Erythroblast (primary cell): ENCODE results near the gene AUP1.

Experiments
- DNase-seq, 2 experiments: peaks; one replicate each; lab custom pipeline; 2025; lab: John Stamatoyannopoulos, UW
- GATA1 ChIP-seq: IDR thresholded peaks from 2 replicates; pipeline ENCODE4 v1.6.1; 2011; ENCODE audit warnings: low read depth, mild to moderate bottlenecking, control low read depth, low read length, moderate library complexity
- POLR2A ChIP-seq: IDR thresholded peaks from 2 replicates; pipeline ENCODE4 v1.6.1; 2011; ENCODE audit warnings: mild to moderate bottlenecking, low read length

Gene AUP1

DNA sequence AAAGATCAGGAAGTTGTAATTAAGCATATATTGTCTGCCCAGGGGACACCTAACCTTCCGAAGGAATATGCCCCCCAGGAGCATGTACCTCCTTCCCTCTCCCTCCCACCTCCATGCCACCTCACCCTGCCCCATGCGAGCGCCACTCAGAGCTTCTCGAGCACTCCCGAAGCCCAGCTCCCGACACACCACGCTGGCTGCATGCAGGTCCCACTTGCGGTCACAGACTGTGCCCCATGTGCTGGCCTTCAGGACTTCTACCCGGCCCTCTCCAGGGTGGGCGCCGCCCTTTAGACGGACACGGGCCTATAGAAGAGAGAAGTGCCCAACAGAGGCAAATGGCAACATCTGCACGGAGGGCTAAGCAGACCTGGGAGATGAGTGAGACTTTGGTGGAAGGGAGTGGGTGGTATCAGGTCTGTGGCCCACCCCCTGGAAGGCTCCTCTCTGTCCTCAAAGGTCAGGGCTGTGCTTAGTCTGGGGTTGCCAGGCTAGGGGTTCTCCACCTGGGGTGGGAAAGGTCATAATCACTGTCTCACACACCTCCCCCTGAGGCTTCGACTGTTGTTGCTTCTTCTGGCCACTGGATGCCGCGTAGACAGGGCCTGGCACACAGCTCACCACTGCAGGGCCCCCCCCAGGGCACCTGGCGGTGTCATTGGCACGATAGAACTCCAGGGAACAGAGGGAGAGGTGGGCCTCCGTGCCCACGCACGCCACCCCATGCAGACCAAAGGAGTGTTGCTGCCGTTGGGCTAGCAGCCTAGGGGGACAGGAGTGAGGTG lies 6.9 kb upstream of the AUP1 start:
- no peak for TF ChIP-seq POLR2A
- TF ChIP-seq GATA1: no peak

DNA sequence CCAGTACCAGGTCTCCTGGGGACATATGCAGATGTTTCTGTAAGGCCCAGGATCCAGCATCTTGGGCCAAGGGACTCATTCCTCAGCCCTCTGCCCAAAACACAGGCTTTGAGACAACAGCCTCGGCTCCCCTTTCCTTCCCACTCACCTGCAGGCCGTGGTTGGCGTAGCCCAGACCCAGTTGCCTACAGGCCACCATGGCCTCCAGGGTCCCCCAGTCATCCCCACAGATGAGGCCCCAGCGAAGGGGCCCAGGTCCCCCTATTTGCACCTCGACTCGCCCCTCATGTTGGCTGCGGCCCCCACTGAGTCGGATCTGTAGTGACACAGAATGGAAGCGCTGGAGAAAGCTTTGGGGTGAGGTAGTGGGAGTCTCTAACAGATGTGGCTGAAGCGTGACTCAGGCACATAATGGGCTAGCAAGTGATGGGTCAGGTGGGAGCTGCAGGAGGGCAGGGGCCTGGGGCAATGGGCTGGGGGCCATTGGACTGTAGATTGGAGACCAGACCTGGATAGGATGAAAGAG lies 6.0 kb upstream of the AUP1 start:
- TF ChIP-seq GATA1 (no peak), POLR2A (no peak)
- DNase-seq: no peak

More for the DNA sequence above, 6.9 kb upstream of the AUP1 start:
- DNase-seq: no peak

DNA sequence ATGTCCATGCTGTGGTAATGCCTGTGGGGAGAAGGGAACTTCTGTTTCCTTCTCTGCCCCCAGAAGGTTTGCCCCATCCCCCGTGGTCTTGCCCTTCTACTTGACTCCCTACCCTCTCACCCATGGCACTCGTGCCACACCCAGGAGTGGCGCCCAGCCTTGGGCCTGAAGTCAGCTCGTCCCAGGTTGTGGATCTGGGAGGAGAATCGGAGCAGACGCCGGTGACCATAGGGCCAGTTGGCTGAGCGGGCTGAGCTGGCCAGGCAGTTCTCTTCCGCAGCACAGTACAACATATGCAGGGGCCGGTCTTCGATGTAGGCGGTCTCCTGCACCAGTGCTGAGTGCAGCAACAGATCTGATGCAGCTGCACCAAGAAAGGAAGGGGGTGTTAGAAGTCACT lies 4.9 kb upstream of the AUP1 start:
- DNase-seq: no peak
- TF ChIP-seq POLR2A (peak; percentile 13), GATA1 (no peak)

DNA sequence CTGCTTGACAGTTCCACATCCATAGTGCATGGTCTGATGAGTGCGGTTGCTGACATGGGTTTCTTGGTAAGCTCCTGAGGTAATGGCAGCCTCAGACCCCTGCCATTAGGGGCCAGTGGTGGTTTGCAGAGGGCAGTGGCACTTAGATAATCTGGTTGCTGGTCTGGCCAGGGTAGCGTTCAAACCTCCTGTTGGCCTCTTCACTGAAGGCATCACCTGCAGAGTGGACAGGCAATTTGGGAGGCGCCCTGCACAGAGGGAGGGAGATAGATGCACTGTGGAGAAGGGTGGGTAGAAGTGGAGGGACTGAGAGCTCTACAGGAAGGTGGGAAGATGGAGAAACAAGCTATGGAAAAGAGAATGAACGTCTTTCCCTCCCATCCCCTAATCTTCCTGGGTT lies 4.0 kb upstream of the AUP1 start:
- DNase-seq: no peak
- TF ChIP-seq POLR2A: peak; percentile 29
- TF ChIP-seq GATA1: no peak

DNA sequence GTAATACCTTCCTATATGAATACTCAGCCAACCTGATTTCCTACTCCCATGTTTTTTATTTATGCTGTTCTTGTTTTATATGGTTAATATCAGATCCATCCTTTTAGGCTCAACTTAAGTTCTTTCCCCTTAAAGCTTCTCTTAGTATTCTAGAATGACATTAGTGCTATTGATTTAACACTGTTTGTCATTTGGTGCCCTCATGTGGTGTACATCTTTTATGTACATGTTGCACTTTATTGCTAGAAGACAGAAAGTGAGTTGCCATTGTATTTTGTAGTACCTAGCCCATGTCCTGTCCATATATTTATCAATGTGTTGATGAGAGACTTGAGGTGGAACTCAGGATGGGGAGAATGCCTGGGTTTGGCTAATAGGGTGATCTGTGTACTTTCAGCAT lies 2.7 kb upstream of the AUP1 start:
- TF ChIP-seq GATA1: no peak
- DNase-seq: peak; percentile 70 to 81

DNA sequence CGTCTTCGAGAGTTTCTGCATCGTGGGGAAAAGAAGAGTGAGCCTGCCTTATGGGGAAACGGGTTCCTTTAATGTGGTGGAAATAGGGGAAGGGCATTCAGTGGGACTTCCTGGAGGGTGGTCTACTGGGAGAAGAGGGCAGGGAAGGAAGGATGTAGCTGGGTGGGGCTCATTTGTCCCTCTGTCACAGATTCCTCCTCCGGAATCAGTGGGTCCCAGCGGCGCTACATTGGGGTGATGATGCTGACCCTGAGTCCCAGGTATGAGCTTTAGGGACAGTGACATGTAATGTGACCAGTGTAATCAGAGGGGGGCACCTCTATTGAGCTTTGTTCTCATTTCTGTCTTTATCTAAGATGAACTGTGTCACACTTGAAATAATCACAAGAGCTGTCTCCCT lies 2.2 kb upstream of the AUP1 start:
- no peak for DNase-seq
- no peak for TF ChIP-seq GATA1
- no peak for TF ChIP-seq POLR2A

DNA sequence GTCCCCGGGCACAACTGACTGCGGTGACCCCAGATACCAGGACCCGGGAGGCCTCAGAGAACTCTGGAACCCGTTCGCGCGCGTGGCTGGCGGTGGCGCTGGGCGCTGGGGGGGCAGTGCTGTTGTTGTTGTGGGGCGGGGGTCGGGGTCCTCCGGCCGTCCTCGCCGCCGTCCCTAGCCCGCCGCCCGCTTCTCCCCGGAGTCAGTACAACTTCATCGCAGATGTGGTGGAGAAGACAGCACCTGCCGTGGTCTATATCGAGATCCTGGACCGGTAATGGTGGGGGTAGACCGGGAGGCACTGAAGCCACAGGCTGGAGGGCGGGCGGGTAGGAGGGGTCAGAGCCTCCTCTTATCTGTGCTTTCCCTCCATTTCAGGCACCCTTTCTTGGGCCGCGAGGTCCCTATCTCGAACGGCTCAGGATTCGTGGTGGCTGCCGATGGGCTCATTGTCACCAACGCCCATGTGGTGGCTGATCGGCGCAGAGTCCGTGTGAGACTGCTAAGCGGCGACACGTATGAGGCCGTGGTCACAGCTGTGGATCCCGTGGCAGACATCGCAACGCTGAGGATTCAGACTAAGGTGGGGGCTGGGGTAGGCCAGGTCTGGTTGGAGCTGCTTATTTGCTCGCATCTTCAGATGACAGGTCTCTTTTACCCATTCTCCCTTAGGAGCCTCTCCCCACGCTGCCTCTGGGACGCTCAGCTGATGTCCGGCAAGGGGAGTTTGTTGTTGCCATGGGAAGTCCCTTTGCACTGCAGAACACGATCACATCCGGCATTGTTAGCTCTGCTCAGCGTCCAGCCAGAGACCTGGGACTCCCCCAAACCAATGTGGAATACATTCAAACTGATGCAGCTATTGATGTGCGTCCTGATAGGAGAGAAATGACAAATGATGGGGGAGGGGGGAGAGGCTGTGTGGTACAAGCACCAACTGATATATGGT lies 1.0 kb upstream of the AUP1 start:
- peak; percentile 97 to 99 for DNase-seq
- peak; percentile 89 for TF ChIP-seq POLR2A
- peak; percentile 63 for TF ChIP-seq GATA1

DNA sequence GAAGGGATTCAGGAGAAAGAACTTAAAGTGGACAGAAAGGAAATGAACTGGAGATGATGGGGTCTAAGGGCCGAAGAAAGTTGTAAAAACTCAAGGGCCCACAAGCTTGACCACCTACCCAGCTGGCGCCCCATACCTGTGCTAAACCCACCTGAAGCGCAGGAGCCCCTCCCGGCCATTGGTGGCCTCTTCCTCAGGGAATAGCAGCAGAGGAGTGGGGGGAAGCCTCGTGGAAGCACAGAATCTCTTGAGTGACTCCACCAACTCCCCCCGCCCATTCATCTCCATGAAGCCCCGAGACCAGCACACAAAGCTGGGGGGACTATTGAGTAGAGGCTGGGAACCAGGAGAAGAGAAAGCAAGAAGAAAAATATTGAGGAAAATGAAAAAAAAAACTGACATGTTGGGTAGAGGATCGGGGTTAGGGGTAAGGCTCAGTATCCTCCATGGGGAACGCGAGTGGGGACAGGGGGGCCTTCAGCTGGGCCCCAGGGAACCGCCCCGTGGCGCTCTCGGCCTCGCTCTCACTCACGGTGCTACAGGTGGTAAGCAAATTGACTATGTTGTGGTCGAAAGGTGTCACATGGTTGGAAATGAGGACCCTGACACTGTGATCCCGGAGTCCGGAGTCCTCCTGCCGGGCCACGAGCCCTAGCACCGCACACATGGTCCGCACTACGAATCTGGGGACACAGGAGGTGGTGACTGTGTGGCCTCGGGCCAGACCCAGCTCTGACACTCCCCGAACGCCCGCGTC lies 728 bp downstream of the AUP1 start:
- no peak for TF ChIP-seq GATA1
- no peak for DNase-seq

DNA sequence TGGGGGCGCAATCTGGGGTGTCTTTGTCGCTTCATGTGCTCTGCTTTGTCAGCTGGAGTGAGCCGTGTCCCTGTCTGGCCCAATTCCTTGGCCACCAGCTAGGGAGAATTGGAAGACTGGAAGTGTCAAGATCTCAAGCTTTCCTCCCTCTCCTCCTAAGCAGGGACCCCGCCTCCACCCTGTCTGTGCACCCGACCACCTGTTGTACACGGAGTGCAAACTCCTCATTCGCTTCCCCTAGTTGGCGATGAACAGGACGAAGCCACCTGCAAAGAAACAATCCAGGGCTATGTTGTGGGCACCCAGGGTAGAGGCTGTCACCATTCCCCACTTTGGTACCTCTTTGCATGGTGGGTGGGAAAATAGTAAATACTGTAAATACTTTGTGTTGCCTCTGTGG lies 1.8 kb downstream of the AUP1 start:
- DNase-seq: no peak
- TF ChIP-seq POLR2A (no peak), GATA1 (no peak)

DNA sequence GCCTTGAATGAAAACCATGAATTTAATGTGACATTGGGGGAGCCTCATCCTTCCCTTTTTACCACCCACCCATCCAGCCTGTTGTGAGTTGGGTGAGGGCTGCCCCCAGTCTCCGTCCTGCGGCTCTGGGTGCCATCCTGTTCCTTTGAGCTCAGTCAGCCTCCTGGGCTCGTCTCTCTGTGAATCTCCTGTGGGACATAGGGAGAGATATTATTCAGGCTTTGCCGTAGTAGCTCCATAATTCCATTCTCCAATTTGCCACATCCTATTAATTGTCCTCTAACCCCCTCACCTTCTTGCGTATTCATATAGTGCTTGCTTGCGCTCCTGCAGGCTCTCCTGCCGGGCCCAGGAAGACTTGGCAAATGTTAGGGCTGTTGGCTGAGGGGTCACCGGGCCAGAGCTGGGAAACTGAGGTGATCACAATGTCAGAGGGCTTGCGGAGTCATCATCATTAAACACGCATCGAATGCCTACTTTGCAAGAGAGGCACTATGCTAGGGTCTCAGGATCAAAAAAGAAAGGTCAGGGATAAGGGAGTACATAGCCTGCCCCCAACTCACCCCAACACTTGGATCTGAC lies 2.8 kb downstream of the AUP1 start:
- TF ChIP-seq GATA1 (no peak), POLR2A (no peak)
- DNase-seq: no peak

DNA sequence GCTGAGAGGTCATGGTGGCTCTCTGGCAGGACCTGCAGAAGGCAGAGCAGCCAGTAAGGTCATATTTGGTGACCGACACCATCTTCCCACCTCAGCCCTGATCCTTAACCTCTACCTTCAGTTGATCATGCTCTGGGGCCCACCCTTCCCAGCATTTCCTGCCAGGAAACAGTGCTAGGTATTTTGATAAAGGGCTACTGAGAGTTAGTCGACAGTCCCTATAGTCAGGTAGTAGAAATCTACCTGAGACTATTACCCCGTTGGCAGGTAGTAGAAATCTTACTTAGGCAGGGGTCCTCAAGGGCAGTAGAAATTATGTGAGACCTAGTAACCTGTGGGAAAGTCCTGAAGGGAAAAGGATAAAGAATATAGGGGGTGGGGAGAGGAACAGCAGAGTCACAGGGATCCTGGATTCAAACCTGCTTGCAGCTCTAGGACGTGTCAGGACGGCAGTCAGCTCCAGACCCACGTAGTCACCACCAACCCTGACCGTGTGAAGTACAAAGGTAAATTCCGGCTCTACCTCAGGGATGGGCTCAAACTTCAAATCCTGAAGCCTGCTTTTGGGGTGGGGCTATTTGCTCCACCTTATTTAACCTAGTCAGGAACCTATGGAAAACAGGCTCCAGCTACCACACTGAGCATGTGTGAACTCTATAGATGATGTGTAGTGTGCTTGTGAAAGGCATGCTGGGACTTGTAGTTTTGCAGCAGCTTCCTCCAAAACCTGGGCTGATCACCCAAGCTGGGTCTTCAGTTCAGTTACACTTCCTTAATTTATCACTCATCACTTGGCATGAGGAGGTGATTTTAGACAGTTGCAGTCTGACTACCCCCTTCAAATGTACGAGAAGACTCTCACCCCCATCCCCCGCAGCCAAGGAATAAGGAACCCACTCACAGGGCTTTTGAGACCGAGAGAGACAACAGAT lies 3.5 kb downstream of the AUP1 start, which contains the start of gene DQX1:
DQX1 (minus strand) TSS at position 515 of the 932 bp plus-strand sequence; CDS start at position 13, 502 bp downstream.
- TF ChIP-seq POLR2A: no peak

More for the DNA sequence above, 3.5 kb downstream of the AUP1 start, which contains the start of gene DQX1:
- peak; percentile 55 to 58 for DNase-seq
